Adrenal gland (tissue), 5 donors: ENCODE measurements around the gene CCNY.
A peak's percentile ranks its signal among the peaks of the same experiment; 100 is the strongest.

Source experiments
- CTCF ChIP-seq, 6 experiments: fragments of 450-650 bp in 4 of 6; fragments of 200-600 bp in 2 of 6; sonication (generic) in 1 of 6; IDR thresholded peaks; 1 replicate in 5 of 6; 2 replicates in 1 of 6; pipeline versions ENCODE4 v1.5.1 to v1.8.0; 2016 to 2021; ENCODE audit warnings: antibody characterized with exemption in 6 of 6, mild to moderate bottlenecking in 2 of 6, moderate library complexity in 1 of 6
- POLR2A ChIP-seq, 2 donors: fragments of 450-650 bp; IDR thresholded peaks; one replicate each; pipeline ENCODE4 v1.6.1; 2017; ENCODE audit warnings: antibody characterized with exemption in 2 of 2, mild to moderate bottlenecking in 2 of 2, moderate library complexity in 1 of 2
- donor health status: DM: no; HTN: no; CAD: no.

GRCh38 chr10:35563261-35563891, 227.1 kb downstream of the CCNY start:
- peak; percentile 79 to 98 (median 92) for TF ChIP-seq CTCF (IDR thresholded peaks at IDR 0.05)
- TF ChIP-seq POLR2A (IDR thresholded peaks at IDR 0.05): no peak
